GM23338 (cell line): ENCODE measurements around the gene GCK. TPM values are rescaled to one million over a fixed set of nuclear protein-coding genes. Genes with fewer than 3 reads are reported as not detected.

Experiments used
- ATAC-seq: fragments of 200-7000 bp; cut with Tn5 transposase; 3 replicates; pipeline ENCODE4 v1.9.1; 2020
- DNase-seq: peaks from one replicate; pipeline ENCODE4 v3.0.0-alpha.2; 2015; ENCODE audit warnings: low spot score
- H2AFZ ChIP-seq: fragments of 200-600 bp; sonication (generic); 2 replicates; pipeline ENCODE4 v1.8.0; 2016; ENCODE audit warnings: antibody characterized with exemption, mild to moderate bottlenecking, moderate library complexity
- H3F3A ChIP-seq: fragments of 200-600 bp; sonication (generic); replicated peaks from 2 replicates; pipeline ENCODE4 v1.8.0; 2017; ENCODE audit warnings: antibody characterized with exemption, mixed run types, low read depth
- H3K27ac ChIP-seq: fragments of 200-600 bp; sonication (generic); 2 replicates; pipeline ENCODE4 v1.6.1; 2016; ENCODE audit warnings: low read depth
- H3K27me3 ChIP-seq: fragments of 200-600 bp; sonication (generic); 2 replicates; pipeline ENCODE4 v1.8.0; 2016; ENCODE audit warnings: mild to moderate bottlenecking, mixed run types, moderate library complexity; ENCODE audit not compliant: insufficient read depth
- H3K36me3 ChIP-seq: fragments of 200-600 bp; sonication (generic); 2 replicates; pipeline ENCODE4 v1.8.0; 2016; ENCODE audit warnings: mild to moderate bottlenecking; ENCODE audit not compliant: insufficient read depth
- H3K4me1 ChIP-seq: fragments of 200-600 bp; sonication (generic); 2 replicates; pipeline ENCODE4 v1.8.0; 2016; ENCODE audit warnings: mild to moderate bottlenecking, moderate library complexity; ENCODE audit not compliant: insufficient read depth
- H3K4me2 ChIP-seq: fragments of 200-600 bp; sonication (generic); 2 replicates; pipeline ENCODE4 v1.7.1; 2017; ENCODE audit warnings: mixed run types
- H3K4me3 ChIP-seq: fragments of 200-600 bp; sonication (generic); 2 replicates; pipeline ENCODE4 v1.6.1; 2016; ENCODE audit warnings: mixed run types
- H3K79me2 ChIP-seq: fragments of 200-600 bp; sonication (generic); replicated peaks from 2 replicates; pipeline ENCODE4 v1.8.0; 2017; ENCODE audit warnings: mild to moderate bottlenecking; ENCODE audit not compliant: insufficient read depth
- H3K9me2 ChIP-seq: fragments of 200-600 bp; sonication (generic); 2 replicates; pipeline ENCODE4 v1.8.0; 2017; ENCODE audit not compliant: insufficient read depth
- H4K20me1 ChIP-seq: fragments of 200-600 bp; sonication (generic); replicated peaks from 2 replicates; pipeline ENCODE4 v1.8.0; 2017; ENCODE audit warnings: mild to moderate bottlenecking; ENCODE audit not compliant: insufficient read depth
- H3K27ac Mint-ChIP-seq: 2 replicates; pipeline ENCODE4 v1.8.0; 2020; ENCODE audit warnings: inconsistent platforms, mild to moderate bottlenecking, moderate library complexity, mixed read lengths
- H3K27me3 Mint-ChIP-seq: 3 replicates; pipeline ENCODE4 v1.8.0; 2022; ENCODE audit warnings: low read depth, mild to moderate bottlenecking, moderate library complexity, mixed read lengths, inconsistent platforms; ENCODE audit not compliant: insufficient read depth, poor library complexity
- H3K36me3 Mint-ChIP-seq: 3 replicates; pipeline ENCODE4 v1.8.0; 2021; ENCODE audit warnings: low read depth, mild to moderate bottlenecking, inconsistent platforms, moderate library complexity, mixed read lengths
- H3K4me1 Mint-ChIP-seq: 3 replicates; pipeline ENCODE4 v1.8.0; 2020; ENCODE audit warnings: mild to moderate bottlenecking, inconsistent platforms, mixed read lengths
- H3K4me3 Mint-ChIP-seq: 3 replicates; pipeline ENCODE4 v1.8.0; 2021; ENCODE audit warnings: moderate library complexity, mild to moderate bottlenecking, inconsistent platforms, mixed read lengths
- H3K9me3 Mint-ChIP-seq: 3 replicates; pipeline ENCODE4 v1.8.0; 2020; ENCODE audit warnings: moderate library complexity, mild to moderate bottlenecking, inconsistent platforms, mixed read lengths
- CREB1 ChIP-seq: fragments of 250-450 bp; sonication (Bioruptor Pico); IDR thresholded peaks from 2 replicates; pipeline ENCODE4 v1.5.0; 2020; ENCODE audit warnings: low read depth, mild to moderate bottlenecking, moderate library complexity
- REST ChIP-seq: IDR thresholded peaks from one replicate; pipeline ENCODE4 v1.6.1; 2018; ENCODE audit warnings: antibody characterized with exemption; ENCODE audit not compliant: unreplicated experiment
- STAT1 ChIP-seq: IDR thresholded peaks from one replicate; pipeline ENCODE4 v1.6.1; 2016; ENCODE audit warnings: antibody characterized with exemption; ENCODE audit not compliant: unreplicated experiment
- ZNF462 ChIP-seq: fragments of 250-450 bp; sonication (Bioruptor Pico); IDR thresholded peaks from 2 replicates; pipeline ENCODE4 v1.5.0; 2020; ENCODE audit warnings: mild to moderate bottlenecking, moderate library complexity
- polyA plus RNA-seq: library from polyadenylated mRNA; unstranded; fragments of >200 nt; fragmentation: Nextera tagmentation; extraction: Ambion mirVana; gene quantifications from 2 replicates; pipeline ENCODE4 v1.2.1, GENCODE V29; 2016
- total RNA-seq: library from RNA; depleted of rRNA; stranded (reverse); fragments of >200 nt; shearing (Covaris generic); gene quantifications from 2 replicates; pipeline ENCODE4 v1.2.3, GENCODE V29; 2014

GCK gene
- total and polyA plus RNA-seq, 2 experiments from 2014 or later: 6.1 to 7.3 TPM

GRCh38 chr7:44188480-44189225 lies 586 bp downstream of the GCK start:
- H3K4me1 Mint-ChIP-seq: peaks cover 19% of the 10 kb centered on the region
- no peaks in the 10 kb centered on the region for H3F3A ChIP-seq
- no peaks in the 10 kb centered on the region for H3K9me3 Mint-ChIP-seq
- no peaks in the 10 kb centered on the region for H3K27me3 ChIP-seq
- no peak overlapping the region for H2AFZ ChIP-seq
- TF ChIP-seq ZNF462: no peak
- no peak for TF ChIP-seq CREB1 (CRISPR knock-in tag)
- TF ChIP-seq REST: no peak
- TF ChIP-seq STAT1: no peak
- H3K9me2 ChIP-seq: no peaks in the 10 kb centered on the region; the same call in 1 of the 2 replicates
- no peak overlapping the region for H3K4me3 ChIP-seq
- H3K27ac Mint-ChIP-seq: no peak overlapping the region
- no peak overlapping the region for H3K4me3 Mint-ChIP-seq
- DNase-seq: no peak
- H3K27ac ChIP-seq: no peak overlapping the region
- ATAC-seq: no peak
- H3K4me2 ChIP-seq: no peak overlapping the region
- no peaks in the 10 kb centered on the region for H4K20me1 ChIP-seq
- peaks cover 7% of the 10 kb centered on the region for H3K27me3 Mint-ChIP-seq
- H3K79me2 ChIP-seq: no peaks in the 10 kb centered on the region
- H3K36me3 Mint-ChIP-seq: no peaks in the 10 kb centered on the region; the same call in 2 of the 3 replicates
- H3K4me1 ChIP-seq: no peaks in the 10 kb centered on the region
- H3K36me3 ChIP-seq: no peaks in the 10 kb centered on the region
